HG03565 (cell line): ENCODE data around the gene PRIM1.
"Not testable (repeated sequence)": the region's sequence is repeated elsewhere in the genome, so short reads cannot be mapped to it uniquely, and the experiment has no call there.

ENCODE experiments used
- ATAC-seq: cut with Tn5 transposase; IDR thresholded peaks from one replicate; pipeline ENCODE4 v1.9.1; 2021; ENCODE audit warnings: mild to moderate bottlenecking, moderate library complexity; ENCODE audit not compliant: unreplicated experiment

PRIM1 gene

GRCh38 chr12:56718636-56719035 lies 33.5 kb downstream of the PRIM1 start:
- ATAC-seq: no peak

GRCh38 chr12:56718149-56718548 lies 34.0 kb downstream of the PRIM1 start:
- no peak for ATAC-seq

- ATAC-seq: no peak
Observed at GRCh38 chr12:56716933-56717880, 34.9 kb downstream of the PRIM1 start.

GRCh38 chr12:56716458-56716857 lies 35.7 kb downstream of the PRIM1 start:
- ATAC-seq: no peak

- no peak for ATAC-seq
Observed at GRCh38 chr12:56715798-56716197, 36.3 kb downstream of the PRIM1 start.

GRCh38 chr12:56714431-56714929 lies 37.6 kb downstream of the PRIM1 start:
- no peak for ATAC-seq

- no peak for ATAC-seq
Observed at GRCh38 chr12:56713345-56713744, 38.8 kb downstream of the PRIM1 start.

- no peak for ATAC-seq
Observed at GRCh38 chr12:56709759-56710376, 42.3 kb downstream of the PRIM1 start.

GRCh38 chr12:56704522-56704921 lies 47.6 kb downstream of the PRIM1 start:
- not testable (repeated sequence) for ATAC-seq

- no peak for ATAC-seq
Observed at GRCh38 chr12:56699020-56699661, 53.0 kb downstream of the PRIM1 start.

- ATAC-seq: no peak
Observed at GRCh38 chr12:56695327-56696101, 56.6 kb downstream of the PRIM1 start.

GRCh38 chr12:56694161-56694560 lies 58.0 kb downstream of the PRIM1 start:
- no peak for ATAC-seq

GRCh38 chr12:56688846-56689109 lies 63.3 kb downstream of the PRIM1 start:
- ATAC-seq: no peak

- peak; percentile 47 for ATAC-seq
Observed at GRCh38 chr12:56688129-56688845, 63.8 kb downstream of the PRIM1 start, which contains the start of gene PTGES3. Gene PTGES3, minus strand, starts transcription at chr12:56688284. Its CDS starts 285 bp downstream, at chr12:56687999.

GRCh38 chr12:56687223-56688128 lies 64.6 kb downstream of the PRIM1 start:
- peak; percentile 5 for ATAC-seq

GRCh38 chr12:56684745-56685359 lies 67.3 kb downstream of the PRIM1 start:
- no peak for ATAC-seq

GRCh38 chr12:56682323-56682722 lies 69.8 kb downstream of the PRIM1 start:
- no peak for ATAC-seq
